Right ventricle myocardium superior (tissue), 1 donor: ENCODE measurements around the gene CDK17. TPM values are rescaled to one million over a fixed set of nuclear protein-coding genes. Genes with fewer than 3 reads are reported as not detected.
"Not testable (repeated sequence)": the region's sequence is repeated elsewhere in the genome, so short reads cannot be mapped to it uniquely, and the experiment has no call there.

ENCODE experiments used
- ATAC-seq: fragments of 200-7000 bp; cut with Tn5 transposase; one replicate; pipeline ENCODE4 v1.9.1; 2020; ENCODE audit warnings: mild to moderate bottlenecking; ENCODE audit not compliant: poor library complexity
- DNase-seq: peaks from one replicate; pipeline ENCODE4 v3.0.0-alpha.2; 2020
- intact Hi-C: fragments of 100-400 bp; cut with DNase I; formaldehyde crosslinking; loops from one replicate; pipeline ENCODE4 v1.11.2; 2022
- long read RNA-seq: library from polyadenylated mRNA; unstranded; transcript quantifications from one replicate; pipeline ENCODE4 v2.0.0, GENCODE V29; 2021
- total RNA-seq: library from RNA; stranded (reverse); fragmentation: NEBNext Ultra II Directional; extraction: Animal tissue kit (Norgen Biotek cat#: 25700); gene quantifications from one replicate; pipeline ENCODE4 v1.2.1, GENCODE V29; 2021
- donor health status: DM: no; HTN: yes; CAD: no; lungs with severe emphysema.

CDK17 gene
- 15.6 TPM for total RNA-seq
- long read RNA-seq, full-length matches to known transcripts, result 27 of 36 reads
- long read RNA-seq, partial matches to known transcripts, result 3 of 36 reads
- long read RNA-seq, other reads (novel, unspliced or antisense), result 6 of 36 reads

GRCh38 chr12:96399919-96400630 lies at the start of gene CDK17:
TSS of gene CDK17 (minus strand) at chr12:96400439. CDS start at chr12:96334836, 65,603 bp downstream.
- peak; percentile 90 for DNase-seq
- intact Hi-C loops, result loop anchor here (5.0 to 10.0 kb wide), 2 partner anchors 95 to 168 kb away; no protein-coding TSS in a partner anchor

DNA sequence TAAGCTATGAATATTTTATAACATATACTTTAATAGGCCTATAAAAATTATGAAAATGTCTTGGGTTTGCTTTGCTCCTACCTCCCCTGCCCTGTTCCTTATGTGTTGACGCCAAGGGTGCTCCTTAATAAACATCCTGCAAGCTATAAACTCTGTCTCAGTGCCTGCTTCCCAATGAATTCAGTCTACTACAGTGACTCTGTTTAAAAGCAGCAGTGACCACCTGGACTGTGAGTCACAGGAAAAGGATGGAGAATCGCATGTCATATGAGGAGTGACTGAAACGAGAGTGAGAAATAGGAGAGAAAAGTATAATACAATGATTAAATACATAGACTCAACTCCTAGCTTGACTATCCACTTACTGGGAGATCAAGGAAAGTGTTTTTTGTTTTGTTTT lies 48.1 kb upstream of the CDK17 start:
- intact Hi-C loops, result no loop called here
- DNase-seq (no peak), ATAC-seq (no peak)

More at GRCh38 chr12:96399919-96400630, at the start of gene CDK17:
- peak; percentile 91 for ATAC-seq

DNA sequence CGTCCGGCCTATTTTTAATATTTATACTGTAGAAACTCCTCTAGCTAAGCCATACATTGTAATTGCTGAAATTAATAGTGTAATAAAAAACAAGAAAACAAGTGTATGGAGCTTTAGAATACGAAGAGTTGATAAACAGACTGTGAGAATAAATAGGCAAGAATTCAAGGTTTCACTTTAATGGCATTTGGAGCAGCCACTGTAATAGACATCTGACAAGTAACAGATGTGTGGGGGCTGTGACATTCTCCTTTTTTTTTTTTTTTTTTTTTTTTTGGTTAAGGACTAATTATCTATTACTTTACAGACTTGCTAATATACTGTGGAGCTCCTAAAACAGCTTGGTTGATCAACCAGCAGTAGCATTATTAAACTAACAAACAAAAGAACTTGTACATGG lies 47.0 kb upstream of the CDK17 start:
- intact Hi-C loops, result no loop called here
- no peak for DNase-seq
- no peak for ATAC-seq

- intact Hi-C loops, result no loop called here
- ATAC-seq (peak; percentile 79), DNase-seq (no peak)
These were observed 45.7 kb upstream of the CDK17 start for GRCh38 chr12:96445691-96446583.

DNA sequence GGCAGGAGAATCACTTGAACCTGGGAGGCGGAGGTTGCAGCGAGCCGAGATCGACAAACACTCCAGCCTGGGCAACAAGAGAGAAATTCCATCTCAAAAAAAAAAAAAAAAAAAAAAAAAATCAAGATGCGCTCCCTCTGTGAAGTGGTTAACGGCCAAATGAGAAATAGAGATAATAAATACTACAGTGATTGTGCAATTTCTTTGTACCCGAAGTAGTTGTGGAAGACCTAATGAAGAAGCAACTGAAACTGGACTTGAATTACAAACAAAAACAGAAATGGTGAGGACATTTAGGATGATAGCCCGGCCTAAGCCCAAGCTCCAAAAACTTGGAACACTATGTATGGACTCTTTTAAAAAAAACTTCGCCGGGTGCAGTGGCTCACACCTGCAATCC lies 44.2 kb upstream of the CDK17 start:
- DNase-seq (no peak), ATAC-seq (no peak)
- intact Hi-C loops, result no loop called here

DNA sequence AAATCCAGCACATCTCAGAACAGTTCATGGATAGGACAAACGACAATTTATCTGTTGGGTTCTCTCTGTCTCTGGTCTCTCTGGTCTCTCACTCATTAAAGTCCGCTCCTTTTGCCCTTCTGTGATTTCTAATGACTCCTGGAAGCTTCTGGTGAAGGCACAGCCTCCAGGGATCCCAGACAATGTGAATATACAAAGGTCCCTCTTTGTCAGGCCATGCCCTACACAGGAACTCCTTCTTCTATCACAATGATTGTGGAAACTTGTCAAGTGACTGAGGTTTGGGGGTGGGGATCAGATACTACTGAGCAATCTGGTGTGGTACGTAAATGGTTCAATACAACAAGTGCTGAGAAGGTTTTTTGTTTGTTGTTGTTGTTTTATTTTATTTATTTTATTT lies 42.7 kb upstream of the CDK17 start:
- ATAC-seq, result no peak
- intact Hi-C loops, result no loop called here
- DNase-seq, result no peak

GRCh38 chr12:96441816-96442215 lies 41.6 kb upstream of the CDK17 start:
- intact Hi-C loops, result no loop called here
- DNase-seq (no peak), ATAC-seq (no peak)

DNA sequence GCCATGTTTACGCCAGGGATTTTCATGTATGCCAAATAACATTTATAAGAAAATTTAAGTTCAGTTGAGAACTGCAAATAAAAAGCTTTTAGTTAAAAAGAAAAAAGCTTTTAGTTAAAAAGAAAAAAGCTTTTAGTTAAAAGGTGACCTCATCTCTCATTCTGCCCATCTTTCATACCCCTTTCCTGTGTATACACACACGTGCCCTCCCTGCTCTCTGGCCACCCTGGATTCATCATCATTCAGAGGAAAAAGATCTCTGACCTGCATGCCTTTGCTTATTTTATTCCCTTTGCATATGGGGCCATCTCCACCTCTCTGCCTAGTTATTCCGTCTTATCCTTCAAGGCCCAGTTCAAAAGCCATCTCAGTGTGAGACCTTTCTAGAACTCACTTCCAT lies 38.1 kb upstream of the CDK17 start:
- ATAC-seq, result no peak
- intact Hi-C loops, result no loop called here
- DNase-seq, result no peak

- ATAC-seq, result no peak
- intact Hi-C loops, result no loop called here
- DNase-seq, result no peak
These were observed 36.9 kb upstream of the CDK17 start for GRCh38 chr12:96437171-96437445.

DNA sequence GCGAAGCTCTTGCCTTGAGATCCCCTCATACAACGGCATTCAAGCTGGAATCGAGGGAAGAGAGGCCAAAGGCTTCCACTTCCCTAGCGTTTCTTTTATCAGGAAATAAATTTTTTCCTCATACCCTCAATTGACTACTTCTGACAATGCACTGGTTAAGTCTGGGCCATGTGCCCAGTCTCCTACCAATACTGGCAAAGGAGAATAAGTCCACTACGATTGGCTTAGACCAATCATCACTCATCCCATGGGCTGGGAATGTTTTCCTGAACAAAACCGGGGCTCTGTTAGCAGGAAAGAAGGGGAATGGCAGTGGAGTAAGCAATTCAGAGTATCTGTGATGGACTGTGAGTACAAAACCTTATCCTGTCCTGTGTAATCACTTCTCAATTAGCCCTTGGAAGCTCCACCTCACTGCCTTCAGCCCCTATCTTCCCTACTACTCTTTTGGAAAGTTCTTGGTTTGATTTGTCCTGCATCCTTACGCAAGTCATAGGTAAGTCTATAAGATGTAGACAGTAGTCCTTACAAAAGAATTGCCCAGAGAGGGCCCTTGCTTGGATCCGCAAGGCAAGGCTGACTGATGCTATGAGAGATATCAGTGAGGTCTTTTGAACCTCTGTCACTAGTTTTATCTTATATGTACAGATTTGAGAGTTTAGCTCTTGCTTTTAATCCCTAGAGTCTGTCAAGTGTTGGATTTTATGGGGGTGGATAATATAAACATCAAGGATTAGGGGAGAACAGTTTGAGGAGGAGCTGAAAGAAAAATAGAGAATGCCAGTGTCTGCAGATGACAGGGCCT lies 36.3 kb upstream of the CDK17 start:
- ATAC-seq (no peak), DNase-seq (no peak)
- intact Hi-C loops, result no loop called here

GRCh38 chr12:96434107-96434506 lies 33.9 kb upstream of the CDK17 start:
- intact Hi-C loops, result no loop called here
- DNase-seq (no peak), ATAC-seq (no peak)

- intact Hi-C loops, DNase-seq, ATAC-seq: not testable (repeated sequence)
These were observed 32.5 kb upstream of the CDK17 start for GRCh38 chr12:96432496-96433321.

- DNase-seq, result no peak
- intact Hi-C loops, result no loop called here
- ATAC-seq, result no peak
These were observed 30.8 kb upstream of the CDK17 start for GRCh38 chr12:96431067-96431466.

- ATAC-seq, result peak; percentile 43
- DNase-seq, result no peak
- intact Hi-C loops, result no loop called here
These were observed 27.1 kb upstream of the CDK17 start for GRCh38 chr12:96427269-96427729.

DNA sequence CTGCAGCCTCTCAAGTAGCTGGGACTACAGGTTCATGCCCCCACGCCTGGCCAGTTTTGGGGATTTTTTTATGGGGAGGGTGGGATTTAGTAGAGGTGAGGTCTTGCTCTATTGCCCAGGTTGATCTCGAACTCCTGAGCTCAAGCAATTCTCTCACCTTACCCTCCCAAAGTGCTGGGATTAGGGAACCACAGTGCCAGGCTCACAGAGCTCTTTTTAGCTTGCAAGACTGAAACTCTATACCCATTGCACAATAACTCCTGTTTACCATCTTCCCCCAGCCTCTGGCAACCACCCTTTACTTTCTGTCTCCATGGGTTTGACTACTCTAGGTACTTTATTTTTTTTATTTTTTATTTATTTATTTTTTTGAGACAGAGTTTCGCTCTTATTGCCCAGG lies 25.7 kb upstream of the CDK17 start:
- intact Hi-C loops, result no loop called here
- ATAC-seq, result no peak
- DNase-seq, result no peak

GRCh38 chr12:96425321-96425720 lies 25.1 kb upstream of the CDK17 start:
- ATAC-seq, result no peak
- intact Hi-C loops, result no loop called here
- no peak for DNase-seq

DNA sequence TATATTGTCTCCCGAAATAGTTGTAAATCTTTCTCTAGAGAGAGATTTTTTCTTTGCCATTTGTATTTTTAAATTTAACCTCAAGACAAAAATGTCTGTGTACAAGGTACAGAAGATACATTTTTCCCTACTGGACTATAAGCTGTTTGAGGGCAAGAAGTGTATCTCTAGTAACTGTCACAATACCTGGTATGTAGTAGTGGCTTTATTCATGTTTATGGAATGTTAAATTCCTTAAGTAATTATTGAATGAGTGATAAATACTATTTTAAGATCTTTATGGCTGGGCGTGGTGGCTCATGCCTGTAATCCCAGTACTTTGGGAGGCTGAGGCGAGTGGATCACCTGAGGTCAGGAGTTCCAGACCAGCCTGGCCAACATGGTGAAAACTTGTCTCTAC lies 24.4 kb upstream of the CDK17 start:
- intact Hi-C loops, result no loop called here

GRCh38 chr12:96422192-96422591 lies 22.0 kb upstream of the CDK17 start:
- ATAC-seq (no peak), DNase-seq (no peak)
- intact Hi-C loops, result no loop called here

More for the DNA sequence above, 24.4 kb upstream of the CDK17 start:
- DNase-seq (no peak), ATAC-seq (no peak)
